ENCODE results near the gene LRBA.

- TF ChIP-seq CTCF (IDR thresholded peaks at IDR 0.05 in 4 of 5, conservative IDR thresholded peaks at IDR 0.05 in 1 of 5) (no peak), POLR2A (IDR thresholded peaks at IDR 0.05) (no peak)
Measured at GRCh38 chr4:150250293-150250997, 764.6 kb downstream of the LRBA start.

All from gastrocnemius medialis (tissue), 4 donors.